ENCODE results near the gene RAB20. TPM values are rescaled to one million over a fixed set of nuclear protein-coding genes. Genes with fewer than 3 reads are reported as not detected.

The RAB20 gene
- total RNA-seq, 1 donor from 2014 or later: 2.8 TPM

DNA sequence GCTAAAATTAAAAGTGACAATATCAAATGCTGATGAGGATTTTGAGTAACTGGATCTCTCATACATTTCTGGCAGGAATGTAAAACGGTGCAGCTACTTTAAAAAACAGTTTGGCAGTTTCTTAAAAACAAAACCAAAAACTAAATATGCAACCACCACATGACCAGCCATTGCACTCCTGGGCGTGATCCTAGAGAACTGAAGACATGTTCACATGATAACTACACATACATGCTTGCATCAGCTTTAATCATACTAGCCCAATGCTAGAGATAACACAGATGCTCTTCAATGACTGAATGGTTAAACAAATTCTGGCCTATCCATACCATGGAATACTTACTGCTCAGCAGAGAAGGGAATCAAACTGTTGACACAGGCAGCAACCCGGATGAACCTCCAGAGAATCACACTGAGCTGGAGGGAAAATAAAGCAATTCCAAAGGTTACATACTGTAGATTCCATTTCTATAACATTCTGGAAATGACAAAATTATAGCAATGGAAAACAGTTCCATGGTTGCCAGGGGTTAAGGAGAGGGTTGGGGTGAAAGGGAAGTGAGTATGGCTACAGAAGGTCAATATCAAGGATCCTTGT is 28.4 kb upstream of the RAB20 start:
- DNase-seq (ENCODE audit: low spot score): no peak
- H3K27me3 Mint-ChIP-seq (ENCODE audit: low read depth): peaks cover 21% of the 10 kb centered on the region
- no peaks in the 10 kb centered on the region for H3K36me3 Mint-ChIP-seq (ENCODE audit: low read depth)
- intact Hi-C loops (cut with micrococcal nuclease): loop anchor here (10.0 kb wide), 1 partner anchor 135 kb away; no protein-coding TSS in a partner anchor
- H3K27ac Mint-ChIP-seq: no peak overlapping the region
- H3K4me3 Mint-ChIP-seq (ENCODE audit: low read depth): no peak overlapping the region
- no peaks in the 10 kb centered on the region for H3K9me3 Mint-ChIP-seq
- H3K4me1 Mint-ChIP-seq (ENCODE audit: low read depth): peaks cover 1% of the 10 kb centered on the region

- no peaks in the 10 kb centered on the region for H3K36me3 Mint-ChIP-seq (ENCODE audit: low read depth)
- DNase-seq (ENCODE audit: low spot score): no peak
- H3K27ac Mint-ChIP-seq: no peak overlapping the region
- peaks cover 25% of the 10 kb centered on the region for H3K27me3 Mint-ChIP-seq (ENCODE audit: low read depth)
- H3K4me1 Mint-ChIP-seq (ENCODE audit: low read depth): no peaks in the 10 kb centered on the region
- no peaks in the 10 kb centered on the region for H3K9me3 Mint-ChIP-seq
- intact Hi-C loops (cut with micrococcal nuclease): no loop called here
- H3K4me3 Mint-ChIP-seq (ENCODE audit: low read depth): no peak overlapping the region
Observed at GRCh38 chr13:110583178-110583865, 21.8 kb upstream of the RAB20 start.

GRCh38 chr13:110582421-110582954 is 21.0 kb upstream of the RAB20 start:
- no peak for DNase-seq (ENCODE audit: low spot score)
- H3K36me3 Mint-ChIP-seq (ENCODE audit: low read depth): no peaks in the 10 kb centered on the region
- H3K9me3 Mint-ChIP-seq: no peaks in the 10 kb centered on the region
- H3K27ac Mint-ChIP-seq: no peak overlapping the region
- no peaks in the 10 kb centered on the region for H3K4me1 Mint-ChIP-seq (ENCODE audit: low read depth)
- H3K27me3 Mint-ChIP-seq (ENCODE audit: low read depth): peaks cover 26% of the 10 kb centered on the region
- intact Hi-C loops (cut with micrococcal nuclease): no loop called here
- no peak overlapping the region for H3K4me3 Mint-ChIP-seq (ENCODE audit: low read depth)

DNA sequence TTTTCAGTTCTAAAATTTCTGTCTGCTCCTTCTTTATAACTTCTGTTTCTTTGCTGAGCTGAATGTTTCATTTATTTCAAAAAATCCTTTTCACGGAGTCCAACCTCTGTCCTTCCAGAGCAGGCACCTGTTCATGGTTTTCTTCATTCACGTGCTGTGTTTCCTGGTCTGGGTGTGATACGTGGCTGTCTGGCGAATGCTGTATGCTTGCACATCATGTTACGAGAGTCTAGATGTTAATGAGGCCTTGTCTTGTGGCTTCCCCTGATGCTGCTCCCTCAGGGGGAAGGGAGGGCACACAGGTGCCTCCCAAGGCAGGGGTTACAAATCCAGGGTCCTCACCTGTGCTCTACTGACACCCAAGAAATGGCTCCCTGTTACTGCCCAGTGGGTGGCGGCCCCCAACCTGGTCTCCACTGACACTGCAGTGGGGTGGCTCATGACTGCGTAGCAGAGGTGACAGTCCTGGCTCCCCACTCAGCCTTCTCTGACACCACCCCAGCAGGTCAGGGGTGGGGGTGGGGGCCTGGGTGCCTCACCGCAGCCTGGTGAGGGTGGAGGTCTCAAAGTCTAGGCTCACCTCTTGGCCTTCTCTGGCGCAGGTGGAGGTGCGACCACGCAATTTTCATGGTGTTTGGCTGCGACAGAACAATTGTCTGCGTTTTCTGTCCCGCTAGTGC is 20.1 kb upstream of the RAB20 start:
- Mint-ChIP-seq H3K27ac (no peak overlapping the region), H3K27me3 (ENCODE audit: low read depth) (peaks cover 31% of the 10 kb centered on the region), H3K9me3 (no peaks in the 10 kb centered on the region), H3K4me1 (ENCODE audit: low read depth) (no peaks in the 10 kb centered on the region), H3K36me3 (ENCODE audit: low read depth) (no peaks in the 10 kb centered on the region), H3K4me3 (ENCODE audit: low read depth) (no peak overlapping the region)
- no peak for DNase-seq (ENCODE audit: low spot score)
- intact Hi-C loops (cut with micrococcal nuclease): no loop called here

GRCh38 chr13:110580800-110581199 is 19.3 kb upstream of the RAB20 start:
- H3K36me3 Mint-ChIP-seq (ENCODE audit: low read depth): no peaks in the 10 kb centered on the region
- H3K27me3 Mint-ChIP-seq (ENCODE audit: low read depth): peaks cover 33% of the 10 kb centered on the region
- no peaks in the 10 kb centered on the region for H3K9me3 Mint-ChIP-seq
- intact Hi-C loops (cut with micrococcal nuclease): no loop called here
- H3K4me3 Mint-ChIP-seq (ENCODE audit: low read depth): no peak overlapping the region
- peaks cover 4% of the 10 kb centered on the region for H3K4me1 Mint-ChIP-seq (ENCODE audit: low read depth)
- no peak overlapping the region for H3K27ac Mint-ChIP-seq
- DNase-seq (ENCODE audit: low spot score): no peak

GRCh38 chr13:110578363-110578762 is 16.8 kb upstream of the RAB20 start:
- intact Hi-C loops (cut with micrococcal nuclease): no loop called here
- Mint-ChIP-seq H3K36me3 (ENCODE audit: low read depth) (no peaks in the 10 kb centered on the region), H3K4me1 (ENCODE audit: low read depth) (peaks cover 15% of the 10 kb centered on the region), H3K9me3 (no peaks in the 10 kb centered on the region), H3K27ac (no peak overlapping the region), H3K4me3 (ENCODE audit: low read depth) (no peak overlapping the region), H3K27me3 (ENCODE audit: low read depth) (peaks cover 45% of the 10 kb centered on the region)
- DNase-seq (ENCODE audit: low spot score): no peak

- intact Hi-C loops (cut with micrococcal nuclease): no loop called here
- H3K27me3 Mint-ChIP-seq (ENCODE audit: low read depth): peaks cover 49% of the 10 kb centered on the region
- no peak overlapping the region for H3K4me3 Mint-ChIP-seq (ENCODE audit: low read depth)
- H3K4me1 Mint-ChIP-seq (ENCODE audit: low read depth): peaks cover 15% of the 10 kb centered on the region
- no peaks in the 10 kb centered on the region for H3K36me3 Mint-ChIP-seq (ENCODE audit: low read depth)
- H3K27ac Mint-ChIP-seq: no peak overlapping the region
- H3K9me3 Mint-ChIP-seq: no peaks in the 10 kb centered on the region
- no peak for DNase-seq (ENCODE audit: low spot score)
Observed at GRCh38 chr13:110576736-110577476, 15.4 kb upstream of the RAB20 start.

DNA sequence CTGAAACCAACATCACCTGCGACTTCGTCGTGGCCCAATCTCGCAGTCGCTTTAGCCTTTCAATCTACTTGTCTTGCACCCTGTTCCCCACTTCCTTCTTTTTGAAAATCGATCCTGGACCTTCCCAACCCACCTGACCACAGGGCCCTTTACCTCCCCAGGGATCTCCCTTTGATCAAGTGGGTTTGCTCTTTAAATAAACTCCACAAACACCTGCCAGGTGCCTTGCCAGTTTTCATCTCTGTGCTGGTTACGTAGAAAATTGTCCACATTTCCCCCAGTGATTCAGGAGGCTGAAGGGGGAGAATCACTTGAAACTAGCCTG is 14.5 kb upstream of the RAB20 start:
- Mint-ChIP-seq H3K9me3 (no peaks in the 10 kb centered on the region), H3K36me3 (ENCODE audit: low read depth) (no peaks in the 10 kb centered on the region), H3K4me3 (ENCODE audit: low read depth) (no peak overlapping the region), H3K27me3 (ENCODE audit: low read depth) (peaks cover 48% of the 10 kb centered on the region), H3K27ac (no peak overlapping the region), H3K4me1 (ENCODE audit: low read depth) (peaks cover 15% of the 10 kb centered on the region)
- DNase-seq (ENCODE audit: low spot score): no peak
- intact Hi-C loops (cut with micrococcal nuclease): no loop called here

DNA sequence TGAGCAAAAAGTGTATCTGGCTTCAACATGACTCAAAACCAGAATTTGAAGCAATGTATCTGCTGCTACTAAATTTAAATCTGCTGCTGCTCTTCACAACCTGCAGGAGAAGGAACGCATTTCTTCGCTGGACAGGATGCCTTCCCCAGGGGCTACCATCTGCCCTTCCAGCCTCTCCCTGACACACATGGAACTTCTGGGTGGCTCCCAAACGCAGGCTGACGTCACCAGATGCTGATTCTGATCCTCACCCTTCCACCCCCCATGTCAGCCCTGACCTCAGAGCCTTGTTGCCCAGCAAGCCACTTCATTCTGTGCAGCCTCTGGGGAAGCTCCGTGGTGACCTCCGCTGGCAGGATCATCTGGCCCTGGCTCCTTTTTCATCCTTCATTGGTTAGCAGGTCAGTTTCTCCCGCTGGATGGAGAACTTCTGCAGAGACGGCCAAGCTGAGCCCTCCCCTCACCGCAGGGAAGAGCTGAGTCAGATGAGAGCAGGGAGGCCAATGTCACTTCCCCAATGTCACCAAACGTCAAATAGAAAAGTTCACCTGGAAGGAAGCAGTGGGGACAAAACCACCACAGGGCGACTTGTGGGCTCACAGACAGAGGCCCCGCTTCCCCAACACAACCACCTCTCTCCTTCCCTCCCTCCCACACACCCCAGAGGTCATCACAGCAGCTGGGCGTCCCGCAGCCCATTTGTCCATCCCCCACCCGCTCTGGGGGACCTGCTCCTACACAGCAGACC is 14.0 kb upstream of the RAB20 start:
- Mint-ChIP-seq H3K36me3 (ENCODE audit: low read depth) (no peaks in the 10 kb centered on the region), H3K27me3 (ENCODE audit: low read depth) (peaks cover 45% of the 10 kb centered on the region)
- intact Hi-C loops (cut with micrococcal nuclease): no loop called here

DNA sequence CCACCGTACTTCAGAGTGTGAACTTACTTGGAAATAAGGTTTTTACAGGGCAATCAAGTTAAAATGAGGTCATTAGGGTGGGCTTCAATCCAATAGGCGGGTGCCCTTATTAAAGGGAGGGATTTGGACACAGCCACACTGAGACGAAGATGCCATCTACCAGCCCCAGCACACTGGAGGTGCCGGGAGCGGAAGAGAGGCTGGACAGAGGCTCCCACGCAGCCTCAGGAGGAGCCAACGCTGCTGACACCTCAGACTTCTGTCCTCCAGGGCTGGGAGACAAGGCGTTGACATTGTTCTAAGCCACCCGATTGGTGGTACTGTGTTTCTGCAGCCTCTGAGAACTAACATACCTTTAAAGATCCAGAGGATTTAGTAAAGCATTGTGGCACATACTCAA is 12.6 kb upstream of the RAB20 start:
- H3K36me3 Mint-ChIP-seq (ENCODE audit: low read depth): no peaks in the 10 kb centered on the region
- no peak for DNase-seq (ENCODE audit: low spot score)
- intact Hi-C loops (cut with micrococcal nuclease): no loop called here
- H3K9me3 Mint-ChIP-seq: no peaks in the 10 kb centered on the region
- H3K4me3 Mint-ChIP-seq (ENCODE audit: low read depth): no peak overlapping the region
- peaks cover 15% of the 10 kb centered on the region for H3K4me1 Mint-ChIP-seq (ENCODE audit: low read depth)
- H3K27ac Mint-ChIP-seq: no peak overlapping the region
- peaks cover 49% of the 10 kb centered on the region for H3K27me3 Mint-ChIP-seq (ENCODE audit: low read depth)

More for the DNA sequence above, 14.0 kb upstream of the RAB20 start:
- peak overlapping the region; percentile 9 for H3K4me3 Mint-ChIP-seq (ENCODE audit: low read depth)
- H3K4me1 Mint-ChIP-seq (ENCODE audit: low read depth): peaks cover 15% of the 10 kb centered on the region
- no peak for DNase-seq (ENCODE audit: low spot score)
- H3K9me3 Mint-ChIP-seq: no peaks in the 10 kb centered on the region
- H3K27ac Mint-ChIP-seq: no peak overlapping the region

GRCh38 chr13:110572778-110573118 is 11.2 kb upstream of the RAB20 start:
- H3K4me3 Mint-ChIP-seq (ENCODE audit: low read depth): no peak overlapping the region
- no peaks in the 10 kb centered on the region for H3K9me3 Mint-ChIP-seq
- no peak overlapping the region for H3K27ac Mint-ChIP-seq
- H3K4me1 Mint-ChIP-seq (ENCODE audit: low read depth): peaks cover 15% of the 10 kb centered on the region
- no peak for DNase-seq (ENCODE audit: low spot score)
- peaks cover 49% of the 10 kb centered on the region for H3K27me3 Mint-ChIP-seq (ENCODE audit: low read depth)
- no peaks in the 10 kb centered on the region for H3K36me3 Mint-ChIP-seq (ENCODE audit: low read depth)
- intact Hi-C loops (cut with micrococcal nuclease): no loop called here

Data from activated T-helper 2 cell treated with anti-CD3 and anti-CD28 coated beads, Interferon-gamma antibody, Interleukin-2, Interleukin-4, amounts not matched to agents 10 μg/mL and 5 μg/mL and 100 μg/mL, durations not matched to agents 14 hours and 24 hours and 36 hours (primary cell).